Panc1 (cell line): ENCODE results near the gene IRX4. TPM values are rescaled to one million over a fixed set of nuclear protein-coding genes. Genes with fewer than 3 reads are reported as not detected.

Experiments used
- ATAC-seq: fragments of 200-7000 bp; cut with Tn5 transposase; 2 replicates; pipeline ENCODE4 v1.9.1; 2020; ENCODE audit warnings: mild to moderate bottlenecking, moderate library complexity
- BruUV-seq: library from RNA; stranded (reverse); fragments of 400-500 nt; replicated peaks from 2 replicates; lab custom pipeline; 2021; lab: Mats Ljungman, UMichigan
- CTCF ChIA-PET: fragments of 300-600 bp; sonication (Branson Sonifier 250); formaldehyde crosslinking; loops from one replicate; lab custom pipeline; 2022; ENCODE audit warnings: antibody characterized with exemption; lab: Charles Lee
- POLR2A ChIA-PET: fragments of 300-600 bp; sonication (Branson Sonifier 250); formaldehyde crosslinking; loops from one replicate; lab custom pipeline; 2022; ENCODE audit warnings: antibody characterized with exemption; lab: Charles Lee
- DNase-seq: peaks from one replicate; pipeline ENCODE4 v3.0.0-alpha.2; 2010; ENCODE audit warnings: low read depth, low spot score
- H3K27ac ChIP-seq: 2 replicates; pipeline ENCODE4 v1.5.1; 2011; ENCODE audit warnings: mild to moderate bottlenecking, low read length, inconsistent platforms
- H3K27me3 ChIP-seq: fragments of 200-500 bp; sonication (Bioruptor generic); 2 replicates; pipeline ENCODE4 v1.6.0; 2014; ENCODE audit warnings: low read length, inconsistent platforms; ENCODE audit not compliant: control insufficient read depth, insufficient read depth
- H3K36me3 ChIP-seq: fragments of 200-500 bp; sonication (Bioruptor generic); 2 replicates; pipeline ENCODE4 v1.5.1; 2014; ENCODE audit warnings: inconsistent platforms, mild to moderate bottlenecking, low read length, moderate library complexity; ENCODE audit not compliant: control insufficient read depth, insufficient read depth
- H3K4me1 ChIP-seq: 2 replicates; pipeline ENCODE4 v1.5.1; 2011; ENCODE audit warnings: inconsistent platforms, mild to moderate bottlenecking, low read length, moderate library complexity; ENCODE audit not compliant: control insufficient read depth, insufficient read depth
- H3K4me3 ChIP-seq, 2 experiments: 2 replicates each; pipeline ENCODE4 v1.5.1; 2011 to 2012; ENCODE audit warnings: low read depth in 2 of 2, low read length in 2 of 2, mild to moderate bottlenecking in 2 of 2, inconsistent platforms in 1 of 2, moderate library complexity in 1 of 2
- H3K9me3 ChIP-seq: fragments of 200-500 bp; sonication (Bioruptor generic); 2 replicates; pipeline ENCODE4 v1.5.1; 2014; ENCODE audit warnings: low read depth, mild to moderate bottlenecking, inconsistent platforms, low read length, moderate library complexity; ENCODE audit not compliant: control insufficient read depth, insufficient read depth
- CTCF ChIP-seq: fragments of 450-650 bp; IDR thresholded peaks from 2 replicates; pipeline ENCODE4 v1.5.1; 2017; ENCODE audit warnings: mild to moderate bottlenecking
- POLR2AphosphoS5 ChIP-seq: IDR thresholded peaks from 2 replicates; pipeline ENCODE4 v1.6.1; 2012; ENCODE audit warnings: mild to moderate bottlenecking, low read depth, low read length, moderate library complexity
- SIN3A ChIP-seq: IDR thresholded peaks from 2 replicates; pipeline ENCODE4 v1.6.1; 2012; ENCODE audit warnings: low read depth, mild to moderate bottlenecking, low read length, moderate library complexity, borderline replicate concordance; ENCODE audit not compliant: insufficient read depth
- TCF7L2 ChIP-seq: IDR thresholded peaks from 2 replicates; pipeline ENCODE4 v1.6.1; 2011; ENCODE audit warnings: mild to moderate bottlenecking, low read depth, low read length, inconsistent platforms
- in situ Hi-C: cut with HindIII; loops from 2 replicates; pipeline ENCODE4 v1.10.0; 2016; ENCODE audit warnings: low sequenced_read_pairs, low pct_unique_long_range_greater_than_20kb
- intact Hi-C: fragments of 100-400 bp; cut with micrococcal nuclease; formaldehyde crosslinking; loops from one replicate; pipeline ENCODE4 v1.10.0; 2022; ENCODE audit not compliant: unreplicated experiment
- total RNA-seq: library from RNA; stranded (reverse); gene quantifications from one replicate; pipeline ENCODE4 v1.2.1, GENCODE V29; 2021; ENCODE audit not compliant: unreplicated experiment
- TF ChIP-seq, protein P1 (sequence below), 2 experiments: IDR thresholded peaks; 2 replicates each; pipeline ENCODE4 v1.6.1; 2011 to 2012; ENCODE audit warnings: low read depth in 2 of 2, control low read depth in 1 of 2, low read length in 1 of 2, mild to moderate bottlenecking in 1 of 2, moderate library complexity in 1 of 2; ENCODE audit not compliant: insufficient read depth in 1 of 2

The IRX4 gene
- total RNA-seq, 1 experiment from 2014 or later: 0.18 TPM

DNA sequence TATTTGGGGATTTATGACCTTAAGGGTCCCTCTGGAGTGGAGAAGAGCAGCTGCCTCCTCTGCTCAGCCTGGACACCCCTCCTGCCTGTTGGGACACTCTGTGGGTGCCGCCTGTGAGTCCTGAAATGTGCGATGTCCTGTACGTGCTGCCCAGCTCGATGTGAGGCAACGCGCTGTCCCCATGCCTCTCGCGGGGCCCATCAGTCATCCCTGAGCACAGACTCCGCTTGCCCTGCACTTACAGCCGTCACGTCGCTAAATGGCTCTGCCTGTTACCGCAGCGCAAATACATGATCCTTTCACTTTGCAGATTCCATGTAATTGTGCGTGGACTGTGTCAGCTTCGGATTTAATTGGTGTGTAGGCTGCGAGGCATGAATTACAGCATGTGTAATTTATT is 27.1 kb downstream of the IRX4 start:
- ChIA-PET CTCF (no interaction called here), POLR2A (no interaction called here)
- no peak overlapping the region for H3K4me3 ChIP-seq
- no peak for TF ChIP-seq SIN3A
- no peaks in the 10 kb centered on the region for H3K9me3 ChIP-seq
- no peak overlapping the region for H3K27ac ChIP-seq
- no peaks in the 10 kb centered on the region for H3K4me1 ChIP-seq
- H3K27me3 ChIP-seq: no peaks in the 10 kb centered on the region; the same call in 1 of the 2 replicates
- ATAC-seq (no peak), DNase-seq (no peak)
- intact Hi-C loops (no loop called here), in situ Hi-C loops (no loop called here)
- no TSS peak for BruUV-seq
- H3K36me3 ChIP-seq: no peaks in the 10 kb centered on the region

GRCh38 chr5:1855075-1855474 is 27.6 kb downstream of the IRX4 start:
- in situ Hi-C loops (no loop called here), intact Hi-C loops (no loop called here)
- H3K4me3 ChIP-seq: no peak overlapping the region
- ATAC-seq (no peak), DNase-seq (no peak)
- BruUV-seq: no TSS peak
- no peaks in the 10 kb centered on the region; the same call in 1 of the 2 replicates for H3K27me3 ChIP-seq
- H3K4me1 ChIP-seq: no peaks in the 10 kb centered on the region
- no peak overlapping the region for H3K27ac ChIP-seq
- no peaks in the 10 kb centered on the region for H3K9me3 ChIP-seq
- CTCF ChIA-PET: no interaction called here
- POLR2A ChIA-PET: no interaction called here
- no peaks in the 10 kb centered on the region for H3K36me3 ChIP-seq
- no peak for TF ChIP-seq SIN3A
- TF ChIP-seq, protein P1, sequence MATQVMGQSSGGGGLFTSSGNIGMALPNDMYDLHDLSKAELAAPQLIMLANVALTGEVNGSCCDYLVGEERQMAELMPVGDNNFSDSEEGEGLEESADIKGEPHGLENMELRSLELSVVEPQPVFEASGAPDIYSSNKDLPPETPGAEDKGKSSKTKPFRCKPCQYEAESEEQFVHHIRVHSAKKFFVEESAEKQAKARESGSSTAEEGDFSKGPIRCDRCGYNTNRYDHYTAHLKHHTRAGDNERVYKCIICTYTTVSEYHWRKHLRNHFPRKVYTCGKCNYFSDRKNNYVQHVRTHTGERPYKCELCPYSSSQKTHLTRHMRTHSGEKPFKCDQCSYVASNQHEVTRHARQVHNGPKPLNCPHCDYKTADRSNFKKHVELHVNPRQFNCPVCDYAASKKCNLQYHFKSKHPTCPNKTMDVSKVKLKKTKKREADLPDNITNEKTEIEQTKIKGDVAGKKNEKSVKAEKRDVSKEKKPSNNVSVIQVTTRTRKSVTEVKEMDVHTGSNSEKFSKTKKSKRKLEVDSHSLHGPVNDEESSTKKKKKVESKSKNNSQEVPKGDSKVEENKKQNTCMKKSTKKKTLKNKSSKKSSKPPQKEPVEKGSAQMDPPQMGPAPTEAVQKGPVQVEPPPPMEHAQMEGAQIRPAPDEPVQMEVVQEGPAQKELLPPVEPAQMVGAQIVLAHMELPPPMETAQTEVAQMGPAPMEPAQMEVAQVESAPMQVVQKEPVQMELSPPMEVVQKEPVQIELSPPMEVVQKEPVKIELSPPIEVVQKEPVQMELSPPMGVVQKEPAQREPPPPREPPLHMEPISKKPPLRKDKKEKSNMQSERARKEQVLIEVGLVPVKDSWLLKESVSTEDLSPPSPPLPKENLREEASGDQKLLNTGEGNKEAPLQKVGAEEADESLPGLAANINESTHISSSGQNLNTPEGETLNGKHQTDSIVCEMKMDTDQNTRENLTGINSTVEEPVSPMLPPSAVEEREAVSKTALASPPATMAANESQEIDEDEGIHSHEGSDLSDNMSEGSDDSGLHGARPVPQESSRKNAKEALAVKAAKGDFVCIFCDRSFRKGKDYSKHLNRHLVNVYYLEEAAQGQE (IDR thresholded peaks at IDR 0.05; ENCODE audit: insufficient read depth in 1 of 2, low read depth in 2 of 2, low read length in 1 of 2): no peak
- TF ChIP-seq POLR2AphosphoS5: no peak
- TF ChIP-seq TCF7L2: no peak
- TF ChIP-seq CTCF: no peak

- ChIA-PET CTCF (no interaction called here), POLR2A (no interaction called here)
- no peak overlapping the region for H3K27ac ChIP-seq
- no peak overlapping the region for H3K4me3 ChIP-seq
- ATAC-seq: no peak
- no peaks in the 10 kb centered on the region for H3K4me1 ChIP-seq
- in situ Hi-C loops: no loop called here
- intact Hi-C loops: no loop called here
- H3K36me3 ChIP-seq: no peaks in the 10 kb centered on the region
- H3K27me3 ChIP-seq: no peaks in the 10 kb centered on the region; the same call in 1 of the 2 replicates
- H3K9me3 ChIP-seq: no peaks in the 10 kb centered on the region
- TF ChIP-seq POLR2AphosphoS5: no peak
- no peak for TF ChIP-seq SIN3A
- TF ChIP-seq CTCF: no peak
- TF ChIP-seq, protein P1 (IDR thresholded peaks at IDR 0.05; ENCODE audit: insufficient read depth in 1 of 2, low read depth in 2 of 2, low read length in 1 of 2): no peak
- TF ChIP-seq TCF7L2: no peak
- no TSS peak for BruUV-seq
- no peak for DNase-seq
Observed at GRCh38 chr5:1853531-1853930, 29.2 kb downstream of the IRX4 start.
